Kidney epithelial cell (primary cell): ENCODE results near the gene BOD1L1. TPM values are rescaled to one million over a fixed set of nuclear protein-coding genes. Genes with fewer than 3 reads are reported as not detected.

Experiments
- DNase-seq: peaks from one replicate; pipeline ENCODE4 v3.0.0-alpha.2; 2010; ENCODE audit warnings: low read depth
- H3K27me3 ChIP-seq: 2 replicates; pipeline ENCODE4 v1.6.0; 2011; ENCODE audit warnings: low read length; ENCODE audit not compliant: control insufficient read depth, insufficient read depth
- H3K36me3 ChIP-seq: 2 replicates; pipeline ENCODE4 v1.5.1; 2011; ENCODE audit warnings: low read length; ENCODE audit not compliant: control insufficient read depth, insufficient read depth
- H3K4me3 ChIP-seq: 2 replicates; pipeline ENCODE4 v1.5.1; 2011; ENCODE audit warnings: low read depth, mild to moderate bottlenecking, control low read depth, low read length
- total RNA-seq: library from RNA; depleted of rRNA; stranded (reverse); fragments of >200 nt; gene quantifications from 2 replicates; pipeline ENCODE4 v1.2.3, GENCODE V29; 2015
- TF ChIP-seq, protein P1 (sequence below): IDR thresholded peaks from 2 replicates; pipeline ENCODE4 v1.5.1; 2011; ENCODE audit warnings: mild to moderate bottlenecking, moderate library complexity, low read length, control low read depth, inconsistent platforms; ENCODE audit not compliant: insufficient read depth, poor library complexity, severe bottlenecking

BOD1L1 gene
- total RNA-seq, 1 donor from 2014 or later = 35.2 TPM

DNA sequence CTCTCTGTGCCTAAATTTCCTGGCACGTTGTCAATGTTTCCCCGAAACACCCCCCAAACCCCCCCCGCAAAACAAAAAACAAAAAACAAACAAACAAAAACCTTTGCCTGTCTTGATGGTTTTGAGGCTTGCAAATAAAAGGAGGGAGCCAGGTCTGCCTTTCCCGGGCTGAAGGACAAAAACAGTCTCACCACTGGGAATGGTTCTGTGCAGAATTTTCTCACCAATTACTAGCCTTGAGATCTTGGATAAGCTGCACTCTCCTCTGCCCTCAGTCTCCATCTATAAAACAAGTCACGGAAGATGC, 98.8 kb downstream of the BOD1L1 start:
- H3K4me3 ChIP-seq = no peak overlapping the region
- DNase-seq = no peak
- peaks cover 95% of the 10 kb centered on the region for H3K27me3 ChIP-seq
- H3K36me3 ChIP-seq = no peaks in the 10 kb centered on the region
- TF ChIP-seq, protein P1, sequence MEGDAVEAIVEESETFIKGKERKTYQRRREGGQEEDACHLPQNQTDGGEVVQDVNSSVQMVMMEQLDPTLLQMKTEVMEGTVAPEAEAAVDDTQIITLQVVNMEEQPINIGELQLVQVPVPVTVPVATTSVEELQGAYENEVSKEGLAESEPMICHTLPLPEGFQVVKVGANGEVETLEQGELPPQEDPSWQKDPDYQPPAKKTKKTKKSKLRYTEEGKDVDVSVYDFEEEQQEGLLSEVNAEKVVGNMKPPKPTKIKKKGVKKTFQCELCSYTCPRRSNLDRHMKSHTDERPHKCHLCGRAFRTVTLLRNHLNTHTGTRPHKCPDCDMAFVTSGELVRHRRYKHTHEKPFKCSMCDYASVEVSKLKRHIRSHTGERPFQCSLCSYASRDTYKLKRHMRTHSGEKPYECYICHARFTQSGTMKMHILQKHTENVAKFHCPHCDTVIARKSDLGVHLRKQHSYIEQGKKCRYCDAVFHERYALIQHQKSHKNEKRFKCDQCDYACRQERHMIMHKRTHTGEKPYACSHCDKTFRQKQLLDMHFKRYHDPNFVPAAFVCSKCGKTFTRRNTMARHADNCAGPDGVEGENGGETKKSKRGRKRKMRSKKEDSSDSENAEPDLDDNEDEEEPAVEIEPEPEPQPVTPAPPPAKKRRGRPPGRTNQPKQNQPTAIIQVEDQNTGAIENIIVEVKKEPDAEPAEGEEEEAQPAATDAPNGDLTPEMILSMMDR = no peak

DNA sequence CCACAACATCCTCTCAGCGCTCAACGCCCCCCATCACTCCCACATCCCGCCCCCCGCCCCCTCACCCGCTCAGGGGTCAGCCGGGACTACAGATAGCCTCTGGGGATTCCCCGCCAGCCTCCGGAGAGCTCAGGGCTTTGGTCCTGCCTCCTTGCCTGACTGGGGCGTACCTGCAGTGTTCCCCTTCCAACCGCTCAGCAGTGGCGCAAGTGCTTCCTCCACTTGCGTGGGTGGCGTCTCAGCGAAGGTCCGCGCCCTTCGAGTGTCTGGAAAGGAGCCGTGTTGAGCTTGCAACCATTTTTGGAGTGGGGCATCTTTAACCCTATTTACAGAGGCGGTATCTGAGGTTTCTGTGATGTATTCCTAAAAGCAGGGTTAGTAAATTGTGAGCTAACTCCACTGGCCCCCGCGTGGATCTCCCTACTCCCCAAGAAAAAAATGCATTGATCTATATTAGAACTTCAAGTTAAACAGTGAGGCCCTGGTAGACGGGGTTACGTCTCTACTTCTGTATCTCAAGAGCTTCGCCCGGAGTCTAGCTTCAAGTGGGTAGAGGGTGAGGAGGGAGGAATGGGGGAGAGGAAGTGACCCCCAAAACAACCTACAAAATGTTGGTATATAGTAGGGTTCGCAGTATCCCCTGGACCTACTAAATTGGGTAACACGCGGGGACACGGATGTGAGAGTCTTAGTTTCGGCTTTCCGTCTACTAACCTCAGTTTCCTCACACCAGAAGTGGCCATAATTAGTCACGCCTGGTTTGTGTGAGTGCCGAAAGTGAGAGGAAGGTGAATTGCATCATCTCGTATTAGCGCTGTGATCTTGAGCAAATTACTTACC, 99.3 kb downstream of the BOD1L1 start:
- no peak for DNase-seq
- H3K4me3 ChIP-seq = no peak overlapping the region
- TF ChIP-seq, protein P1 = no peak
- peaks cover 97% of the 10 kb centered on the region for H3K27me3 ChIP-seq
- no peaks in the 10 kb centered on the region for H3K36me3 ChIP-seq

DNA sequence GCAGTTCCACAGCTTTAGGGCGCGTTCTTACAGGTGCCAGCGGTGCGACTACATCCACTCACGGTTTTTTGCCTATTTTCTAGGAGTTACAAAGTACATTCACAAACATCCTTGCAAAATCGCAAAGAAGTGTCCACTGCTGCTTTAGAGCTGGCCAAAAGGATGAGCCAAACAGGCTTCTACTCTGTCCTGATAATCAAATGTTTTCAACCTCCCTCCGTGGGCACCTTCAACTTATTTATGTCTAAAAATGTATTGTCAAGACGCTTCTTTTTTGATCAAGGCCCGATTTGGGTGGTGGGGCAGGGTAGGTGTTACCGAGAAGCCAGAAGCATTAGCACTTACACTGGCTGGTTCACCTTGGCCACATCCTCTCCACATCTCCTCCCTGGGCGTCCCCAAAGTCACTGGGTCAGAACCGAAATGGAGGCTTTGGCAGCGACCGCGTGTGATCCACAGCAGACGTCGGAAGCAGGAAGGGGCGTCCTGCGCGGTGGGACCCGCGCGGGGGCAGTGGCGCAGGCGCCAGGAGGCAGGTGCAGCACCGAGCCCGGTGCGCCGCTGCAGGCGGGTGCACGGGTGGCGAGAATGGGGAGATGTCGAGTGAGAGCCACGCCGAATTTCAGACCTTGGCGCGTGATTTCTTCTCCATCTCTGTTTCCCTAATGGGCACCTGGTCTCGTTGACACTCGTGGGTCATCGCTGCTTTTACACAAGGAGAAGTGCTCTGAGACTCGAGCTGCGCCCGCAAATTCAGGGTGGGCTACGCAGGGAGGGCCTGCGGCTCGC, 100.1 kb downstream of the BOD1L1 start:
- peaks cover 97% of the 10 kb centered on the region for H3K27me3 ChIP-seq
- no peak for DNase-seq
- TF ChIP-seq, protein P1 = no peak

DNA sequence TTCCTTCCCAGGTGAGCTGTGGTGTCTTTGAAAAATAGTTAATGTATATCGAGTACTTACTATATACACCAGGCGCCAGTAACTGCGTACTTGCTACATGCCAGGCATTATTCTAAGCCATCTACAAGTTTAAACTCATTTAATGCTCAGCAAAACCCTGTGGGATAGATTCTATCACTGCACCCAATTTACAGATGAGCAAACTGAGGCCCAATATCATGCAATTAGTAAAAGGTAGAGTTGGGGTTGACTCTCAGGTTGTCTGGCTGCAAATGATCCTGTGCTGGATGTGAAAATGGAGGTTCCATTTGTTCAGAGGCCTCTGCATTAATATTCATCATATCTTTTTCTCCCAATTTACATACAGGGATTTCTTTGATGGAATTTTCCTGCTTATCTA, 100.9 kb downstream of the BOD1L1 start:
- H3K36me3 ChIP-seq = no peaks in the 10 kb centered on the region
- H3K27me3 ChIP-seq = peaks cover 97% of the 10 kb centered on the region
- DNase-seq = no peak
- no peak overlapping the region for H3K4me3 ChIP-seq
- TF ChIP-seq, protein P1 = no peak

More for the DNA sequence above, 100.1 kb downstream of the BOD1L1 start:
- H3K4me3 ChIP-seq = no peak overlapping the region
- H3K36me3 ChIP-seq = no peaks in the 10 kb centered on the region

DNA sequence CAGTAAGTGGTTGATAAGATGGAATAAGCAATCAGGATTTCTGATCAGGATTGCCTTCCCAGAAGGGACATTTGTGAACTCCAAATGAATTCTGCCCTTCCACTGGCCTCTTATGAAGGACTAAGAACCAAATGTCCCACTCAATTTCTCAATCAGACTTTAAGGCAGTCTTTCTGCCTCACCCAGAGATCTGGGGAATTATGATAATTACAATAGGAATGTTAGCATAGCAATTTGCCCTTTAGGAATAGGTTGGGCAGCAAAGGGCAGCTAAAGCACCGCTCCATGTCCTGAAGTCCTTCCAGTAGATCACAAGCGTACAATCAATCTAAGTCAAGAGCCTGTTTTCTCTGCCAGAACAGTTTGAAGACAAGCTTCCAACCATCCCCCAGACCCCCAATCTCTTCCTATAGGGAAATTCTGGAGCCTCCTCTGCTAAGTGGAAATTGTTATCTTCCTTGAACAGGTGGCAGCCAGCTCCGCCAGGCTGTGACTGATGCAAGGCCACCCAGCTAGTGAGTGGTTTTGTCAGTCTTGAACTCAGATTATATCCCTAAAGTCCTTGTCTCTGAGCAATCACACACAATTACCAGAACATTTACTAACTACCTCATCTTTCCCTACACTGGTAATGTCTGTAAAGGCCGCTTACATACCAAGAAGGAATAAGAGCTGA, 101.8 kb downstream of the BOD1L1 start:
- Histone ChIP-seq H3K4me3 (no peak overlapping the region), H3K27me3 (peaks cover 93% of the 10 kb centered on the region), H3K36me3 (no peaks in the 10 kb centered on the region)
- DNase-seq = no peak
- TF ChIP-seq, protein P1 = no peak
